Peyer's patch (tissue), 4 donors: ENCODE measurements around the gene TBRG1.

ENCODE experiments used
- POLR2A ChIP-seq, 2 donors: fragments of 450-650 bp; IDR thresholded peaks; one replicate each; pipeline ENCODE4 v1.5.1; 2017; ENCODE audit warnings: antibody characterized with exemption in 2 of 2, mild to moderate bottlenecking in 2 of 2, moderate library complexity in 2 of 2
- TF ChIP-seq, protein P1 (sequence below), 6 experiments: fragments of 450-650 bp in 4 of 6; fragments of 200-600 bp in 2 of 6; sonication (generic) in 1 of 6; IDR thresholded peaks; one replicate each; pipeline ENCODE4 v1.5.1; 2017 to 2019; ENCODE audit warnings: antibody characterized with exemption in 6 of 6, mild to moderate bottlenecking in 3 of 6, moderate library complexity in 1 of 6

DNA sequence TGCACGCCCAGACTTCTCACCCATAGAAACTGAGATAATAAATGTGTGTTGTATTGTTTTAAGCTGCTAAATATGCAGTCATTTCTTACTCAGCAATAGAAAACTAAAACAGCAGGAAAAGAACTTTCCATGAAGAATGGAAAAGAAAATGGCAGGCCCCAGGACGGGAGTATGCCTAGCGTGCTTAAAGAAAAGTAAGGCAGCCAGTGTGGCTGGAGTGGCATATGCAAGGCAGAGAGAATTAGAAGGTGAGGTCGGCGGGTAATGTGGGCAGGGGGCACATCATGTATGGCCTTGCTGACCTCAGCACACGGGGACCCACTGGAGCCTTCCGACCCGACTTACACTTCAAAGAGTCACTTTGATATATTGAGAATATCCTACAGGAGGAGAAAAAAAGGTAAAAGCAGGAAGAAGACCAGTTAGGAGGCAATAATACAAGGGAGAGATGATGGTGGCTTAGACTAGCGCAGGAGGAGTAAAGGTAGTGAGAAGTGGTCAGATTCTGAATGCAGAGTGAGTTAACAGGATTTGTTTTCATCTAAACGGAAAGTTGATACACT, 20.5 kb downstream of the TBRG1 start:
- TF ChIP-seq, protein P1, sequence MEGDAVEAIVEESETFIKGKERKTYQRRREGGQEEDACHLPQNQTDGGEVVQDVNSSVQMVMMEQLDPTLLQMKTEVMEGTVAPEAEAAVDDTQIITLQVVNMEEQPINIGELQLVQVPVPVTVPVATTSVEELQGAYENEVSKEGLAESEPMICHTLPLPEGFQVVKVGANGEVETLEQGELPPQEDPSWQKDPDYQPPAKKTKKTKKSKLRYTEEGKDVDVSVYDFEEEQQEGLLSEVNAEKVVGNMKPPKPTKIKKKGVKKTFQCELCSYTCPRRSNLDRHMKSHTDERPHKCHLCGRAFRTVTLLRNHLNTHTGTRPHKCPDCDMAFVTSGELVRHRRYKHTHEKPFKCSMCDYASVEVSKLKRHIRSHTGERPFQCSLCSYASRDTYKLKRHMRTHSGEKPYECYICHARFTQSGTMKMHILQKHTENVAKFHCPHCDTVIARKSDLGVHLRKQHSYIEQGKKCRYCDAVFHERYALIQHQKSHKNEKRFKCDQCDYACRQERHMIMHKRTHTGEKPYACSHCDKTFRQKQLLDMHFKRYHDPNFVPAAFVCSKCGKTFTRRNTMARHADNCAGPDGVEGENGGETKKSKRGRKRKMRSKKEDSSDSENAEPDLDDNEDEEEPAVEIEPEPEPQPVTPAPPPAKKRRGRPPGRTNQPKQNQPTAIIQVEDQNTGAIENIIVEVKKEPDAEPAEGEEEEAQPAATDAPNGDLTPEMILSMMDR (IDR thresholded peaks at IDR 0.05), result no peak
- TF ChIP-seq POLR2A (IDR thresholded peaks at IDR 0.05), result no peak
